Subcutaneous abdominal adipose tissue (tissue), 5 donors: Measurements from ENCODE around the gene DCST1.
A peak's percentile ranks its signal among the peaks of the same experiment; 100 is the strongest.

Experiments
- H3K27ac ChIP-seq: one replicate; pipeline ENCODE4 v1.7.0; 2013; ENCODE audit warnings: low read depth, mild to moderate bottlenecking, inconsistent platforms, low read length, moderate library complexity
- H3K27me3 ChIP-seq, 5 donors: one replicate each; pipeline ENCODE4 v1.7.0; 2013; ENCODE audit warnings: low read length in 5 of 5, inconsistent platforms in 1 of 5; ENCODE audit not compliant: control insufficient read depth in 5 of 5, insufficient read depth in 4 of 5
- H3K36me3 ChIP-seq, 5 donors: one replicate each; pipeline ENCODE4 v1.7.0; 2013; ENCODE audit warnings: low read length in 5 of 5; ENCODE audit not compliant: control insufficient read depth in 5 of 5, insufficient read depth in 5 of 5
- H3K4me1 ChIP-seq, 5 donors: one replicate each; pipeline ENCODE4 v1.7.0; 2013; ENCODE audit warnings: low read length in 5 of 5, mild to moderate bottlenecking in 3 of 5, moderate library complexity in 1 of 5; ENCODE audit not compliant: control insufficient read depth in 5 of 5, insufficient read depth in 5 of 5
- H3K4me3 ChIP-seq, 5 donors: one replicate each; pipeline ENCODE4 v1.7.0; 2013; ENCODE audit warnings: low read length in 5 of 5, low read depth in 1 of 5
- H3K9ac ChIP-seq, 5 donors: one replicate each; pipeline ENCODE4 v1.7.0; 2013; ENCODE audit warnings: low read length in 5 of 5, mild to moderate bottlenecking in 4 of 5, moderate library complexity in 3 of 5
- H3K9me3 ChIP-seq, 5 donors: one replicate each; pipeline ENCODE4 v1.7.0; 2013; ENCODE audit warnings: low read length in 5 of 5; ENCODE audit not compliant: control insufficient read depth in 5 of 5
- donor health status: healthy.
- donor health status: healthy.
- donor health status: healthy.
- donor health status: healthy.
- donor health status: healthy.

DCST1 gene

GRCh38 chr1:155007251-155007828 is 26.3 kb upstream of the DCST1 start:
- Histone ChIP-seq H3K4me3 (peak overlapping the region in 2 of 5 donors; percentile 17 to 53), H3K27ac (peak overlapping the region; percentile 97), H3K36me3 (peaks cover 0 to 4% (median 0%) of the 10 kb centered on the region in 5 donors), H3K4me1 (peaks cover 11 to 94% (median 87%) of the 10 kb centered on the region in 5 donors), H3K9ac (peak overlapping the region in 4 of 5 donors; percentile 33 to 80 (median 58)), H3K27me3 (no peaks in the 10 kb centered on the region), H3K9me3 (no peaks in the 10 kb centered on the region)

GRCh38 chr1:155008015-155008941 is 25.3 kb upstream of the DCST1 start:
- H3K4me1 ChIP-seq: peaks cover 12 to 97% (median 92%) of the 10 kb centered on the region in 5 donors

GRCh38 chr1:155009221-155009711 is 24.4 kb upstream of the DCST1 start:
- Histone ChIP-seq H3K4me1 (peaks cover 11 to 96% (median 87%) of the 10 kb centered on the region in 5 donors), H3K9ac (peak overlapping the region in 3 of 5 donors; percentile 33 to 80 (median 57)), H3K27me3 (no peaks in the 10 kb centered on the region), H3K9me3 (no peaks in the 10 kb centered on the region), H3K27ac (peak overlapping the region; percentile 97), H3K4me3 (peak overlapping the region in 3 of 5 donors; percentile 13 to 53 (median 19)), H3K36me3 (peaks cover 0 to 9% (median 0%) of the 10 kb centered on the region in 5 donors)

More at GRCh38 chr1:155008015-155008941, 25.3 kb upstream of the DCST1 start:
- Histone ChIP-seq H3K9me3 (no peaks in the 10 kb centered on the region), H3K27ac (peak overlapping the region; percentile 97), H3K36me3 (peaks cover 0 to 4% (median 0%) of the 10 kb centered on the region in 5 donors), H3K4me3 (peak overlapping the region; percentile 13 to 53 (median 37)), H3K9ac (peak overlapping the region in 4 of 5 donors; percentile 33 to 80 (median 58)), H3K27me3 (no peaks in the 10 kb centered on the region)

- peak overlapping the region in 1 of 5 donors; percentile 25 for H3K4me3 ChIP-seq
These were observed 23.9 kb upstream of the DCST1 start for GRCh38 chr1:155009742-155010141.

GRCh38 chr1:155010211-155010918 is 23.3 kb upstream of the DCST1 start:
- peaks cover 0 to 20% (median 11%) of the 10 kb centered on the region in 5 donors for H3K36me3 ChIP-seq
- H3K27me3 ChIP-seq: no peaks in the 10 kb centered on the region
- peaks cover 8 to 85% (median 76%) of the 10 kb centered on the region in 5 donors for H3K4me1 ChIP-seq
- no peaks in the 10 kb centered on the region for H3K9me3 ChIP-seq
- H3K9ac ChIP-seq: peak overlapping the region in 2 of 5 donors; percentile 47 to 53
- peak overlapping the region; percentile 97 for H3K27ac ChIP-seq
- peak overlapping the region in 1 of 5 donors; percentile 25 for H3K4me3 ChIP-seq

More at GRCh38 chr1:155009742-155010141, 23.9 kb upstream of the DCST1 start:
- peak overlapping the region in 1 of 5 donors; percentile 50 for H3K9ac ChIP-seq
- peaks cover 0 to 13% (median 5%) of the 10 kb centered on the region in 5 donors for H3K36me3 ChIP-seq
- no peaks in the 10 kb centered on the region for H3K27me3 ChIP-seq
- no peaks in the 10 kb centered on the region for H3K9me3 ChIP-seq
- peak overlapping the region; percentile 97 for H3K27ac ChIP-seq
- peaks cover 8 to 92% (median 82%) of the 10 kb centered on the region in 5 donors for H3K4me1 ChIP-seq

- no peaks in the 10 kb centered on the region for H3K27me3 ChIP-seq
- H3K4me1 ChIP-seq: peaks cover 8 to 79% (median 70%) of the 10 kb centered on the region in 5 donors
- H3K9me3 ChIP-seq: no peaks in the 10 kb centered on the region
- H3K36me3 ChIP-seq: peaks cover 0 to 26% (median 17%) of the 10 kb centered on the region in 5 donors
- H3K27ac ChIP-seq: peak overlapping the region; percentile 97
- H3K4me3 ChIP-seq: no peak overlapping the region
- H3K9ac ChIP-seq: peak overlapping the region in 3 of 5 donors; percentile 0 to 47 (median 39)
These were observed 22.6 kb upstream of the DCST1 start for GRCh38 chr1:155011004-155011416.

GRCh38 chr1:155011437-155012025 is 22.1 kb upstream of the DCST1 start:
- Histone ChIP-seq H3K27ac (peak overlapping the region; percentile 97), H3K4me3 (no peak overlapping the region), H3K36me3 (peaks cover 0 to 31% (median 21%) of the 10 kb centered on the region in 5 donors), H3K4me1 (peaks cover 8 to 77% (median 67%) of the 10 kb centered on the region in 5 donors), H3K27me3 (no peaks in the 10 kb centered on the region), H3K9me3 (no peaks in the 10 kb centered on the region), H3K9ac (peak overlapping the region; percentile 0 to 58 (median 49))

- no peak overlapping the region for H3K4me3 ChIP-seq
- no peaks in the 10 kb centered on the region for H3K9me3 ChIP-seq
- H3K27me3 ChIP-seq: no peaks in the 10 kb centered on the region
- H3K4me1 ChIP-seq: peaks cover 7 to 77% (median 67%) of the 10 kb centered on the region in 5 donors
- H3K9ac ChIP-seq: peak overlapping the region in 4 of 5 donors; percentile 0 to 58 (median 52)
- H3K27ac ChIP-seq: peak overlapping the region; percentile 97
- peaks cover 0 to 33% (median 21%) of the 10 kb centered on the region in 5 donors for H3K36me3 ChIP-seq
These were observed 21.5 kb upstream of the DCST1 start for GRCh38 chr1:155012026-155012546.
